Measurements from ENCODE around the gene IPO4. TPM values are rescaled to one million over a fixed set of nuclear protein-coding genes. Genes with fewer than 3 reads are reported as not detected.

IPO4 gene
- total and polyA plus RNA-seq, 2 experiments from 2014 or later = 32.0 to 34.5 TPM

DNA sequence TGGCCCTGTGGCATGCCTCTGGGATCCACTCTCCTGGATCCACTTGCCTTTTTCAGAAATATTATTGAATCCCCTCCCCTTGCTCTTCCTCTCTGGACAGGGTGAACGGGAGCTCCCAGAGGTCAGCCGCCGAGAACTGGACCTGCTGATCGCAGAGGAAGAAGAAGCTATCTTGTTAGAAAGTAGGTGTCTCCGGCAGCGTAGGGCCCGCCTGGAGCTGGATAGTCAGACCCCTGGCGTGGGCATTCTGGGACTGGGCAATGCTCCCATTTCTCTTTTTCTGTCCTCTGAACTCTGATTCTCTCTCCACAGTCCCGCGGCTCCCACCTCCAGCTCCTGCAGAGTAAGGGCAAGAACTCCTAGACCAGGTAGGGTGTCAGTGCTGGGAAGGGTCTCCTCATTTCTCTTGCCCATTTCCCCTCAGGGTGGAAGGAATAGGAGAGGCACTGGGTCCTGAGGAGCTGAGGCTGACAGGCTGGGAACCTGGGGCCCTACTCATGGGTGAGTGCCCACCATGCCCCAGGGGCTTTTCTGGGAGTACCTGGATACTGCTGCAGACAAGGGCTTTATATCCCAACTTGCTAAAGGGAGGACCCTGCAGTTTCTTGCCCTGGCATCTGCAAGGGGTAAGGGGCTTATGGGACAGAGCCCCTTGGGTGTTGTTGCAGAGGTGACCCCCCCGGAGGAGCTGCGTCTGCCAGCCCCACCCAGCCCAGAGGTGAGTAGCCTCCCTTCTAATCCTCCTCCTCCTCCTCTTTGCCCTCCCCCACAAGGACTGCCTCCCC is 11.4 kb downstream of the IPO4 start:
- no peak overlapping the region for H3K4me3 ChIP-seq
- no peak for DNase-seq (ENCODE audit: low read depth in 1 of 2, low spot score in 1 of 2)
- H3K27me3 ChIP-seq = no peaks in the 10 kb centered on the region
- no peaks in the 10 kb centered on the region for H3K4me1 ChIP-seq (ENCODE audit: low read depth)
- TF ChIP-seq, protein P1, sequence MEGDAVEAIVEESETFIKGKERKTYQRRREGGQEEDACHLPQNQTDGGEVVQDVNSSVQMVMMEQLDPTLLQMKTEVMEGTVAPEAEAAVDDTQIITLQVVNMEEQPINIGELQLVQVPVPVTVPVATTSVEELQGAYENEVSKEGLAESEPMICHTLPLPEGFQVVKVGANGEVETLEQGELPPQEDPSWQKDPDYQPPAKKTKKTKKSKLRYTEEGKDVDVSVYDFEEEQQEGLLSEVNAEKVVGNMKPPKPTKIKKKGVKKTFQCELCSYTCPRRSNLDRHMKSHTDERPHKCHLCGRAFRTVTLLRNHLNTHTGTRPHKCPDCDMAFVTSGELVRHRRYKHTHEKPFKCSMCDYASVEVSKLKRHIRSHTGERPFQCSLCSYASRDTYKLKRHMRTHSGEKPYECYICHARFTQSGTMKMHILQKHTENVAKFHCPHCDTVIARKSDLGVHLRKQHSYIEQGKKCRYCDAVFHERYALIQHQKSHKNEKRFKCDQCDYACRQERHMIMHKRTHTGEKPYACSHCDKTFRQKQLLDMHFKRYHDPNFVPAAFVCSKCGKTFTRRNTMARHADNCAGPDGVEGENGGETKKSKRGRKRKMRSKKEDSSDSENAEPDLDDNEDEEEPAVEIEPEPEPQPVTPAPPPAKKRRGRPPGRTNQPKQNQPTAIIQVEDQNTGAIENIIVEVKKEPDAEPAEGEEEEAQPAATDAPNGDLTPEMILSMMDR (IDR thresholded peaks at IDR 0.05; ENCODE audit: low read depth, low read length) = no peak
- H3K9me3 ChIP-seq (ENCODE audit: low read depth) = no peaks in the 10 kb centered on the region
- no peak overlapping the region for H3K27ac ChIP-seq
- H3K36me3 ChIP-seq = peaks cover 3% of the 10 kb centered on the region

DNA sequence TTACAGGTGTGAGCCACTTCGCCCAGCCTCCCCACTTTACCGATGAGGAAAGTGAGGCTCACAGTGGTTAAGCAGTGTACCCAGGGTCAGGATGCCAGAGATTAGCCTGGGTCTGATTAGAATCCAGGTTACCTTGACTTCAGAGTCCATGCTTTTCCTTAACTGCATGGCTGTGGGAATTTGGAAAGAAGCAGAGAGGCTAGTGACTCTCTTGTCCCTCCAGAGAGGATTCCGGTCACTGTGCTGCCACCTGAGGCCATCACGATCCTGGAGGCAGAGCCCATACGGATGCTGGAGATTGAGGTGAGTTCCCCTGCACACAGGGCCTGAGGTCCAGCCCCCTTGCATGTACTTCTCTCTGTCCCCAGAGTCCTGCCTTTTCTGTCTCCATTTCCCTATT is 12.0 kb downstream of the IPO4 start:
- no peaks in the 10 kb centered on the region for H3K27me3 ChIP-seq
- peaks cover 2% of the 10 kb centered on the region for H3K36me3 ChIP-seq

DNA sequence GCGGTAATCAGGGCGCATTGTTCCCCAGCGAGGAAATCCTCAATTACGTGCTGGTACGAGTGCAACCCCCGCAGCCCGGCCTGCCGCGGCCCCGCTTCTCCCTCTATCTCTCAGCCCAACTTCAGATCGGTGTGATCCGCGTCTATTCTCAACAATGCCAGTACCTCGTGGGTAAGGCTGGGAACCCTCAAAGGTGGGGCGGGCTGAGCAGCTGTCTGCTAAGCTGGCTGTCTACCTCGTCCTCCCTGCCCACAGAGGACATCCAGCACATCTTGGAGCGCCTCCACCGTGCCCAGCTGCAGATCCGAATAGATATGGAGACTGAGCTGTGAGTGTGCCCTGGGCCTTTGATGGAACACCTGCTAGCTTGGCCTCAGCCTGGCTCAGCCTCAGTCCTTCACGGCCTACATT is 15.7 kb downstream of the IPO4 start:
- no peak overlapping the region for H3K27ac ChIP-seq
- no peak for DNase-seq (ENCODE audit: low read depth in 1 of 2, low spot score in 1 of 2)
- no peak overlapping the region for H3K4me3 ChIP-seq
- no peaks in the 10 kb centered on the region for H3K9me3 ChIP-seq (ENCODE audit: low read depth)
- no peaks in the 10 kb centered on the region for H3K4me1 ChIP-seq (ENCODE audit: low read depth)
- H3K36me3 ChIP-seq = no peaks in the 10 kb centered on the region
- TF ChIP-seq, protein P1 (IDR thresholded peaks at IDR 0.05; ENCODE audit: low read depth, low read length) = no peak
- no peaks in the 10 kb centered on the region for H3K27me3 ChIP-seq

More for the DNA sequence above, 12.0 kb downstream of the IPO4 start:
- Histone ChIP-seq H3K9me3 (ENCODE audit: low read depth) (no peaks in the 10 kb centered on the region), H3K27ac (no peak overlapping the region), H3K4me3 (no peak overlapping the region), H3K4me1 (ENCODE audit: low read depth) (no peaks in the 10 kb centered on the region)
- no peak for DNase-seq (ENCODE audit: low read depth in 1 of 2, low spot score in 1 of 2)
- TF ChIP-seq, protein P1 (IDR thresholded peaks at IDR 0.05; ENCODE audit: low read depth, low read length) = no peak

DNA sequence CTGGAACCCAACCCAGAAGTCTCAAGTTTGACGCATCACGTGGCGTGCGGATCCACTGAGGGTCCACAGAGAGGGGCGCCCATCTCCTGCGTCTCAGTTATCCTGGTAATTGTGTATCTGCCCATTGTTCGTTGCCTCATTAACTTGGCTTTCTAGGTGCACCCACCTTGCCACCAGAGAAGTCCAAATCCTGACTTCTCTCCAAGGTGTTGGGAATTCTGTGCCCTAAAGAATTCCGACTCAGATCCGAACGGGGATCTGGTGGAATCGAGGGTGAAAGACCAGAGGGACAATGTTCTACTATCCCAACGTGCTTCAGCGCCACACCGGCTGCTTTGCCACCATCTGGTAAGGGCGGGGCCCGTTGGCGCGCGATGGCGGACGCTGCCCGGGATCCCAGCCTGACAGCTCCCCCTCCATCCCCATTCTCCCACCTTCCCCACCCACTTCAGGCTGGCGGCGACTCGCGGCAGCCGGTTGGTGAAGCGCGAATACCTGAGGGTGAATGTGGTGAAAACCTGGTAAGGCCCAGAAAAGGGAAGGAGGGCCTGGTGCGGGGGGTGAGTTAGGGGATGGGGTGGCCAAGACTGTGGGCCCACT is 16.3 kb downstream of the IPO4 start:
- Histone ChIP-seq H3K27ac (no peak overlapping the region), H3K9me3 (ENCODE audit: low read depth) (no peaks in the 10 kb centered on the region), H3K4me1 (ENCODE audit: low read depth) (no peaks in the 10 kb centered on the region), H3K4me3 (peak overlapping the region; percentile 21), H3K36me3 (no peaks in the 10 kb centered on the region), H3K27me3 (no peaks in the 10 kb centered on the region)
- TF ChIP-seq, protein P1 (IDR thresholded peaks at IDR 0.05; ENCODE audit: low read depth, low read length) = no peak
- DNase-seq (ENCODE audit: low read depth in 1 of 2, low spot score in 1 of 2) = no peak

DNA sequence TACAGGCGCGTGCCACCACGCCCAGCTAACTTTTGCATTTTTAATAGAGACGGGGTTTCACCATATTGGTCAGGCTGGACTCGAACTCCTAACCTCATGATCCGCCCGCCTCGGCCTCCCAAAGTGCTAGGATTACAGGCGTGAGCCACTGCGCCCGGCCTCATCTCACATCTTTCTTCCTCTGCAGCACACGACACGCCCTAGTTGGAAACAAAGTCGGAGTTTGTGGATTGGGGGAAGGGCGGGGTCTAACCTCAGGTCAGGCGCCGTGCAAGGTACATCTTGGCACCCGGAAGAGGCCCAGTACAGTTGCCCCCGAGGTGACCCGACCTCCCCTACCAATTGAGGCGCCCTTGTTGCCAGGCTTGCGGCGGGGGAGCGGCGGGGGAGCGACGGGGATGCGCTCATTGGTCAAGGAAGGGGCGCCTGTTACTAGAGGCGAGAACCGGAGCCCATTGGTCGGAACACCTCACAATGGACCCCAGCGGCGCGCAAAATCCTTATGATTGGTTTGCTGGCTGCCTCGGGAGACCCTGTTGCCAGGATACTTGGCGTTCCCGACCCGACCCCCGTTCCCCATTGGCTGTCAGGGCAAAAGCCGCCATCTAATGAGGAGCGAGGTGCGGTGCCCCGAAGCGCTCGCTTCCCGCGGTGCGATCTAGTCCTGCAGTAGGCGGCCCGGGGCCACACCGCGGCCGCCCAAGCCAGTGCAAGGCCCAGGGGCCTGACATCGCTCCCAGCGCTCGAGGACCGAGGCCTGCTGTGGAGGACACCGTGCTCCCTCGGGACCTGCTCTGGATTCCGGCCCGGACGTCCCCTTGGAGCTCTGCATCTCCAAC is 17.0 kb downstream of the IPO4 start, which contains the start of gene REC8:
Gene REC8, plus strand, starts transcription at position 659 of the 839 bp plus-strand sequence. CDS start 473 bp downstream, outside the sequence.
- no peaks in the 10 kb centered on the region for H3K9me3 ChIP-seq (ENCODE audit: low read depth)
- no peak within 1 kb of the TSS for H3K27ac ChIP-seq
- H3K27me3 ChIP-seq = no peaks in the 10 kb centered on the region

More for the DNA sequence above, 17.0 kb downstream of the IPO4 start, which contains the start of gene REC8:
- TF ChIP-seq, protein P1 (IDR thresholded peaks at IDR 0.05; ENCODE audit: low read depth, low read length) = no peak
- peak within 1 kb of the TSS; percentile 21 for H3K4me3 ChIP-seq
- no peaks in the 10 kb centered on the region for H3K4me1 ChIP-seq (ENCODE audit: low read depth)
- DNase-seq (ENCODE audit: low read depth in 1 of 2, low spot score in 1 of 2) = peak; percentile 91 to 98
- no peaks in the 10 kb centered on the region for H3K36me3 ChIP-seq
